Spleen (tissue), 11 donors: Measurements from ENCODE around the gene TRAPPC12. TPM values are rescaled to one million over a fixed set of nuclear protein-coding genes. Genes with fewer than 3 reads are reported as not detected.
A peak's percentile ranks its signal among the peaks of the same experiment; 100 is the strongest.

Experiments
- DNase-seq: peaks from one replicate; pipeline ENCODE4 v3.0.0-alpha.2; 2020
- H3K27ac ChIP-seq, 8 donors: fragments of 200-600 bp; sonication (generic) in 7 of 8; 1 replicate in 4 of 8; 2 replicates in 4 of 8; pipeline versions ENCODE4 v1.5.0 to v1.8.0; 2016 to 2021; ENCODE audit warnings: inconsistent platforms in 4 of 8, mild to moderate bottlenecking in 4 of 8, moderate library complexity in 1 of 8
- H3K27me3 ChIP-seq, 7 donors: fragments of 200-600 bp; sonication (generic) in 6 of 7; replicated peaks in 1 of 7; 1 replicate in 4 of 7; 2 replicates in 3 of 7; pipeline versions ENCODE4 v1.5.0 to v1.8.0; 2016 to 2021; ENCODE audit warnings: inconsistent platforms in 3 of 7, mild to moderate bottlenecking in 1 of 7
- H3K36me3 ChIP-seq, 6 donors: fragments of 200-600 bp; sonication (generic) in 5 of 6; 1 replicate in 4 of 6; 2 replicates in 2 of 6; pipeline versions ENCODE4 v1.5.0 to v1.8.0; 2016 to 2021; ENCODE audit warnings: inconsistent platforms in 2 of 6
- H3K4me1 ChIP-seq, 6 donors: fragments of 200-600 bp; sonication (generic) in 5 of 6; 1 replicate in 3 of 6; 2 replicates in 3 of 6; pipeline versions ENCODE4 v1.5.0 to v1.8.0; 2016 to 2021; ENCODE audit warnings: inconsistent platforms in 3 of 6
- H3K4me3 ChIP-seq, 8 donors: fragments of 200-600 bp; sonication (generic) in 7 of 8; 1 replicate in 4 of 8; 2 replicates in 4 of 8; pipeline versions ENCODE4 v1.5.0 to v1.8.0; 2016 to 2021; ENCODE audit warnings: inconsistent platforms in 4 of 8, mild to moderate bottlenecking in 4 of 8, moderate library complexity in 2 of 8
- H3K9me3 ChIP-seq, 8 donors: fragments of 200-600 bp; sonication (generic) in 7 of 8; 1 replicate in 4 of 8; 2 replicates in 4 of 8; pipeline versions ENCODE4 v1.5.0 to v1.8.0; 2016 to 2021; ENCODE audit warnings: inconsistent platforms in 4 of 8
- CTCF ChIP-seq, 11 experiments: fragments of 200-600 bp in 7 of 11; fragments of 450-650 bp in 4 of 11; sonication (generic) in 4 of 11; IDR thresholded peaks in 8 of 11; conservative IDR thresholded peaks in 3 of 11; 1 replicate in 7 of 11; 2 replicates in 4 of 11; pipeline versions ENCODE4 v1.4.0 to v1.8.0; 2016 to 2021; ENCODE audit warnings: antibody characterized with exemption in 11 of 11, inconsistent platforms in 4 of 11, mild to moderate bottlenecking in 1 of 11
- POLR2A ChIP-seq, 3 donors: fragments of 450-650 bp; IDR thresholded peaks; one replicate each; pipeline ENCODE4 v1.5.1; 2017; ENCODE audit warnings: antibody characterized with exemption in 3 of 3, mild to moderate bottlenecking in 1 of 3
- POLR2AphosphoS5 ChIP-seq, 3 donors: sonication (generic); formaldehyde crosslinking; IDR thresholded peaks; one replicate each; pipeline ENCODE4 v1.5.1; 2017; ENCODE audit warnings: antibody characterized with exemption in 3 of 3
- WGBS, 5 donors: extraction: QIAGEN DNeasy Blood & Tissue Kit in 3 of 5; methylation state at CpG; one replicate each; pipeline versions ENCODE4 v1.1.5 to v1.1.7; 2013 to 2018; 5-methylcytosine and 5-hydroxymethylcytosine counted together
- intact Hi-C: fragments of 100-400 bp; cut with DNase I; formaldehyde crosslinking; loops from one replicate; pipeline ENCODE4 v1.15.0; 2023; ENCODE audit warnings: low total_unique reads
- polyA plus RNA-seq, 3 donors: library from polyadenylated mRNA; stranded (reverse); fragments of 200-250 nt; gene quantifications; one replicate each; pipeline ENCODE4 v1.2.1, GENCODE V29; 2013
- total RNA-seq, 7 donors: library from RNA; depleted of rRNA in 3 of 7; stranded (reverse); fragments of >200 nt in 3 of 7; fragmentation: NEBNext Ultra II Directional in 4 of 7; extraction: Animal tissue kit (Norgen Biotek cat#: 25700) in 4 of 7; gene quantifications; one replicate each; pipeline versions ENCODE4 v1.1.0 to v1.2.1, GENCODE V29; 2016 to 2021
- donor health status: healthy with polysubstance abuse.
- donor health status: DM: no; HTN: no; CAD: no; lungs with moderate emphysema.
- donor health status: DM: no; HTN: no; CAD: no.
- donor health status: Bipolar disorder and iron deficiency.
- donor health status: healthy.
- donor health status: DM: no; HTN: no; CAD: no.
- donor health status: DM: yes; HTN: yes; CAD: no.

TRAPPC12 gene
- total and polyA plus RNA-seq, 10 donors, result 70.2 to 132 (median 97.1) TPM

DNA sequence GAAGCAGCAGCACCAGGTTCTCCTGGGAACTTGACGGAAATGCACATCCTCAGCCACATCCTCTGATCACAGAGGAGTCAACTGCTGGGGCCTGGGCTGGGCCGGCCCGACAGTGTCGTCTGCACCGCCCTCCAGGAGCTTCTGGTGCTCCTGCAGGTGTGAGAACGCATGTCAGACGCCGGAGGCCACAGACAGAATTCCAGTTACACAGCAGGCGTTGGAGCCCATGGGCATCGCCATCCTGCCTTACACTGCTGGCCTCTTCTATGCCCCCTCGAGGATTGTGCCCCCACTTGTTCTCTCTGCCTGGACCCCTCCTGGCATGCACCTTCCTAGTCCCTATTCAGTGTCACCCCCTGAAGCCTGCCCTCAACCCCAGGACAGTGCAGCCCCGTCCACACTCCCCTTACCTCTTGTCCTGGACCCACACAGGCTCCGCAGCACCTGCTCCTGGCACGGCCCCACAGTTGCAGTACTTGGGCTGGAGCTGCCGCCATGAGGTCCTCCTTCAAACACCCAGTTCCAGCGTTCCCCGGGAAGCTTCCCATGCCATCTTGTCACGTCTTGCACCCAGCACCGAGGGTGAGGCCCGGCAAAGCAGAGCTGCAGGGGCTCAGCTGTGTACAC is 102.4 kb downstream of the TRAPPC12 start:
- Histone ChIP-seq H3K27ac (no peak overlapping the region), H3K27me3 (no peaks in the 10 kb centered on the region), H3K9me3 (peaks cover 0 to 2% (median under 1%) of the 10 kb centered on the region in 8 donors), H3K4me3 (no peak overlapping the region), H3K36me3 (peaks cover 0 to 93% (median 30%) of the 10 kb centered on the region in 6 donors), H3K4me1 (peaks cover 0 to 5% (median 0%) of the 10 kb centered on the region in 6 donors)
- WGBS, 5 donors, result 95 to 97% (median 96%) methylated on average over 17 to 20 of the region's 20 CpGs
- TF ChIP-seq CTCF (IDR thresholded peaks at IDR 0.05 in 8 of 11, conservative IDR thresholded peaks at IDR 0.05 in 3 of 11) (no peak), POLR2AphosphoS5 (IDR thresholded peaks at IDR 0.05) (no peak), POLR2A (IDR thresholded peaks at IDR 0.05) (no peak)
- DNase-seq, result peak; percentile 73
- intact Hi-C loops, result no loop called here

GRCh38 chr2:3482363-3482821 is 102.9 kb downstream of the TRAPPC12 start:
- peak; percentile 77 for DNase-seq
- intact Hi-C loops, result no loop called here
- no peak for TF ChIP-seq CTCF (IDR thresholded peaks at IDR 0.05 in 8 of 11, conservative IDR thresholded peaks at IDR 0.05 in 3 of 11)
- TF ChIP-seq POLR2A (IDR thresholded peaks at IDR 0.05), result no peak
- peak in 1 of 3 donors; percentile 7 for TF ChIP-seq POLR2AphosphoS5 (IDR thresholded peaks at IDR 0.05)
- H3K27ac ChIP-seq, result no peak overlapping the region
- peaks cover 0 to 7% (median 5%) of the 10 kb centered on the region in 8 donors for H3K9me3 ChIP-seq
- no peaks in the 10 kb centered on the region for H3K27me3 ChIP-seq
- peaks cover 0 to 5% (median 0%) of the 10 kb centered on the region in 6 donors for H3K4me1 ChIP-seq
- 92 to 96% (median 95%) methylated on average over 12 to 20 of the region's 20 CpGs for WGBS, 5 donors
- H3K36me3 ChIP-seq, result peaks cover 0 to 89% (median 29%) of the 10 kb centered on the region in 6 donors
- no peak overlapping the region for H3K4me3 ChIP-seq

DNA sequence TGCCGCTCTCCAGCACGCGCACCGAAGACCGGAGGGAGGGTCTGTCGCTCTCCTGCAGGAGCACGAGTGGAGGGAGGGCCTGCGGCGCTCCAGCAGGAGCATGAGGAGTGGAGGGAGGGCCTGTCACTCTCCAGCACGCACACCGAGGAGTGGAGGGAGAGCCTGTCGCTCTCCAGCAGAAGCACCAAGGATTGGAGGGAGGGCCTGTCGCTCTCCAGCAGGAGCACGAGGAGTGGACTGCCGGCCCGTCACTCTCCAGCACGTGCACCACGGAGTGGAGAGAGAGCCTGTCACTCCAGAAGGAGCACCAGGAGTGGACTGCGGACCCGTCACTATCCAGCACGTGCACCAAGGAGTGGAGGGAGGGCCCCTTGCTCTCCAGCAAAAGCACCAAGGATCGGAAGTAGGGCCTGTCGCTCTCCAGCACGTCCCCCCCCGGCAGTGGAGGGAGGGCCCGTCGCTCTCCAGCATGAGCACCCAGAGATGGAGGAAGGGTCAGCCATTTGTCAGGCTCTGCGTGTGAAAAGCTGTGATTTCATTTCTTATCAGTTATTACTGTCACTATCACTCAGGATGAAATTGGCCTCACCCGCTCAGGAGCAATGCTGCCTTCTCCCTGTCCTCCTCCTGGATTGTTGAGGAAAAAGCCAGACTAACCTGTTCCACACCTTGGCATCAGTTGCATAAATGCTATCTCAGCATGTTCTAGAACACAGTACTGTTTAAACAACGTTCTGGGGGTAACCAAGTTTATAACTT is 103.9 kb downstream of the TRAPPC12 start:
- Histone ChIP-seq H3K27me3 (no peaks in the 10 kb centered on the region), H3K9me3 (peaks cover 0 to 10% (median 5%) of the 10 kb centered on the region in 8 donors), H3K36me3 (peaks cover 0 to 79% (median 21%) of the 10 kb centered on the region in 6 donors), H3K4me1 (peaks cover 0 to 5% (median 0%) of the 10 kb centered on the region in 6 donors), H3K4me3 (no peak overlapping the region), H3K27ac (no peak overlapping the region)
- 81 to 93% (median 86%) methylated on average over 23 to 30 of the region's 30 CpGs for WGBS, 5 donors
- intact Hi-C loops, result no loop called here
- DNase-seq, result peak; percentile 72
- no peak for TF ChIP-seq CTCF (IDR thresholded peaks at IDR 0.05 in 8 of 11, conservative IDR thresholded peaks at IDR 0.05 in 3 of 11)
- TF ChIP-seq POLR2A (IDR thresholded peaks at IDR 0.05), result no peak
- TF ChIP-seq POLR2AphosphoS5 (IDR thresholded peaks at IDR 0.05), result peak in 2 of 3 donors; percentile 30 to 50
